Ovary (tissue), 9 donors: ENCODE results near the gene LIN28B. TPM values are rescaled to one million over a fixed set of nuclear protein-coding genes. Genes with fewer than 3 reads are reported as not detected.
"Not testable (repeated sequence)": the region's sequence is repeated elsewhere in the genome, so short reads cannot be mapped to it uniquely, and the experiment has no call there.

ENCODE experiments used
- DNase-seq, 5 donors: peaks; one replicate each; pipeline ENCODE4 v3.0.0-alpha.2; 2019 to 2020
- H3K27ac ChIP-seq, 2 donors: fragments of 200-600 bp; one replicate each; pipeline versions ENCODE4 v1.5.1 to v1.8.0; 2019 to 2022
- H3K27me3 ChIP-seq: fragments of 200-600 bp; one replicate; pipeline ENCODE4 v1.8.0; 2022
- H3K36me3 ChIP-seq: fragments of 200-600 bp; sonication (generic); one replicate; pipeline ENCODE4 v1.5.1; 2019
- H3K4me1 ChIP-seq: one replicate; pipeline ENCODE4 v1.8.1; 2013; ENCODE audit warnings: mild to moderate bottlenecking, moderate library complexity; ENCODE audit not compliant: insufficient read depth
- H3K4me3 ChIP-seq: fragments of 200-600 bp; sonication (generic); one replicate; pipeline ENCODE4 v1.5.1; 2017
- H3K9me3 ChIP-seq, 2 donors: fragments of 200-600 bp in 1 of 2; sonication (generic) in 1 of 2; one replicate each; pipeline versions ENCODE4 v1.5.1 to v1.8.1; 2013 to 2019; ENCODE audit warnings: mild to moderate bottlenecking in 1 of 2, moderate library complexity in 1 of 2
- CTCF ChIP-seq, 3 donors: fragments of 450-650 bp in 2 of 3; fragments of 200-600 bp in 1 of 3; IDR thresholded peaks; one replicate each; pipeline versions ENCODE4 v1.5.1 to v1.8.0; 2016 to 2022; ENCODE audit warnings: antibody characterized with exemption in 3 of 3, mild to moderate bottlenecking in 1 of 3
- EP300 ChIP-seq: sonication (generic); formaldehyde crosslinking; IDR thresholded peaks from one replicate; pipeline ENCODE4 v1.6.1; 2017; ENCODE audit warnings: antibody characterized with exemption
- POLR2A ChIP-seq: fragments of 450-650 bp; IDR thresholded peaks from one replicate; pipeline ENCODE4 v1.6.1; 2017; ENCODE audit warnings: antibody characterized with exemption, mild to moderate bottlenecking, moderate library complexity
- WGBS, 3 donors: extraction: QIAGEN DNeasy Blood & Tissue Kit in 1 of 3; methylation state at CpG; one replicate each; pipeline versions ENCODE4 v1.1.5 to v1.1.7; 2013 to 2017; 5-methylcytosine and 5-hydroxymethylcytosine counted together
- intact Hi-C, 4 donors: fragments of 100-400 bp; cut with DNase I; formaldehyde crosslinking; loops; one replicate each; pipeline versions ENCODE4 v1.11.0 to v1.15.1; 2022 to 2023
- polyA plus RNA-seq, 2 donors: library from polyadenylated mRNA; stranded (reverse); fragments of 200-250 nt in 1 of 2; fragments of 350-450 nt in 1 of 2; fragmentation: Illumina TruSeq in 1 of 2; extraction: RNeasy Lipid Tissue Mini Kit (QIAGEN cat#74804) in 1 of 2; gene quantifications; one replicate each; pipeline ENCODE4 v1.2.3, GENCODE V29; 2013 to 2014
- total RNA-seq, 7 donors: library from RNA; depleted of rRNA in 2 of 7; stranded (reverse); fragments of >200 nt in 2 of 7; fragmentation: NEBNext Ultra II Directional in 3 of 7; extraction: Animal tissue kit (Norgen Biotek cat#: 25700) in 3 of 7; gene quantifications; one replicate each; pipeline versions ENCODE4 v1.1.0 to v1.2.4, GENCODE V29; 2016 to 2023
- donor health status: DM: no; HTN: no; CAD: no; lungs with moderate emphysema.
- donor health status: DM: no; HTN: no; CAD: no.
- donor health status: Bipolar disorder and iron deficiency.
- donor health status: DM: yes; HTN: yes; CAD: no.
- donor health status: DM: no; HTN: no; CAD: no.
- donor health status: DM: yes; HTN: yes; CAD: no.

LIN28B gene
- total and polyA plus RNA-seq, 9 donors: 0.15 TPM; not detected in 8

GRCh38 chr6:105001063-105001462 is 44.2 kb downstream of the LIN28B start:
- Histone ChIP-seq H3K27ac (no peak overlapping the region), H3K9me3 (no peaks in the 10 kb centered on the region), H3K36me3 (no peaks in the 10 kb centered on the region), H3K4me1 (peaks cover 1% of the 10 kb centered on the region), H3K4me3 (no peak overlapping the region), H3K27me3 (peaks cover 2% of the 10 kb centered on the region)
- TF ChIP-seq EP300: no peak
- TF ChIP-seq CTCF (IDR thresholded peaks at IDR 0.05): no peak
- no peak for TF ChIP-seq POLR2A
- intact Hi-C loops: no loop called here
- WGBS, 3 donors: 10 to 22% (median 10%) methylated on average over 1 of the region's 1 CpG
- no peak for DNase-seq

- Histone ChIP-seq H3K9me3 (no peaks in the 10 kb centered on the region), H3K36me3 (no peaks in the 10 kb centered on the region), H3K27me3 (peaks cover 2% of the 10 kb centered on the region), H3K4me3 (no peak overlapping the region), H3K27ac (no peak overlapping the region), H3K4me1 (no peaks in the 10 kb centered on the region)
- intact Hi-C loops: no loop called here
- WGBS, 3 donors: 18 to 26% (median 18%) methylated on average over 1 of the region's 1 CpG
- TF ChIP-seq POLR2A: no peak
- TF ChIP-seq CTCF (IDR thresholded peaks at IDR 0.05): no peak
- TF ChIP-seq EP300: no peak
- DNase-seq: no peak
Observed at GRCh38 chr6:105001906-105002305, 45.0 kb downstream of the LIN28B start.

GRCh38 chr6:105005451-105005850 is 48.5 kb downstream of the LIN28B start:
- Histone ChIP-seq H3K4me1 (no peaks in the 10 kb centered on the region), H3K4me3 (no peak overlapping the region), H3K36me3 (no peaks in the 10 kb centered on the region), H3K27me3 (no peaks in the 10 kb centered on the region), H3K27ac (no peak overlapping the region), H3K9me3 (no peaks in the 10 kb centered on the region)
- 56 to 70% (median 57%) methylated on average over 1 of the region's 1 CpG for WGBS, 3 donors
- TF ChIP-seq POLR2A (no peak), CTCF (IDR thresholded peaks at IDR 0.05) (no peak), EP300 (no peak)
- intact Hi-C loops: no loop called here
- DNase-seq: no peak

GRCh38 chr6:105013459-105013858 is 56.6 kb downstream of the LIN28B start:
- H3K4me3 ChIP-seq, DNase-seq, H3K4me1 ChIP-seq, H3K27me3 ChIP-seq, H3K9me3 ChIP-seq, H3K27ac ChIP-seq, H3K36me3 ChIP-seq, intact Hi-C loops: not testable (repeated sequence)
- WGBS, 3 donors: 84 to 91% (median 86%) methylated on average over 4 of the region's 4 CpGs

GRCh38 chr6:105014448-105014847 is 57.5 kb downstream of the LIN28B start:
- TF ChIP-seq POLR2A (no peak), EP300 (no peak), CTCF (IDR thresholded peaks at IDR 0.05) (no peak)
- no peak overlapping the region for H3K4me3 ChIP-seq
- H3K4me1 ChIP-seq: no peaks in the 10 kb centered on the region
- no peaks in the 10 kb centered on the region for H3K9me3 ChIP-seq
- H3K27ac ChIP-seq: no peak overlapping the region
- DNase-seq: no peak
- H3K36me3 ChIP-seq: no peaks in the 10 kb centered on the region
- WGBS, 3 donors: 82 to 89% (median 86%) methylated on average over 3 of the region's 3 CpGs
- no peaks in the 10 kb centered on the region for H3K27me3 ChIP-seq
- intact Hi-C loops: no loop called here
